GM12878 (cell line): ENCODE results near the gene SEPTIN1. TPM values are rescaled to one million over a fixed set of nuclear protein-coding genes. Genes with fewer than 3 reads are reported as not detected.

Experiments used
- ATF7 ChIP-seq: fragments of 450-650 bp; IDR thresholded peaks from 2 replicates; pipeline ENCODE4 v1.6.1; 2016; ENCODE audit warnings: low read depth, mild to moderate bottlenecking
- BHLHE40 ChIP-seq, 2 experiments: fragments of 450-650 bp in 1 of 2; IDR thresholded peaks; 2 replicates each; pipeline ENCODE4 v1.6.1; 2011 to 2017; ENCODE audit warnings: low read depth in 2 of 2, borderline replicate concordance in 1 of 2, improper control_type of control experiment in 1 of 2, low read length in 1 of 2, mild to moderate bottlenecking in 1 of 2
- CHD4 ChIP-seq: fragments of 200-600 bp; sonication (generic); IDR thresholded peaks from 2 replicates; pipeline ENCODE4 v1.6.1; 2016; ENCODE audit warnings: mild to moderate bottlenecking
- CREM ChIP-seq: IDR thresholded peaks from 2 replicates; pipeline ENCODE4 v1.6.1; 2014; ENCODE audit warnings: antibody characterized with exemption, low read depth
- EP300 ChIP-seq, 2 experiments: fragments of 150-350 bp in 1 of 2; IDR thresholded peaks; 2 replicates each; pipeline ENCODE4 v1.6.1; 2011 to 2012; ENCODE audit warnings: low read depth in 2 of 2, low read length in 2 of 2, borderline replicate concordance in 1 of 2, improper control_type of control experiment in 1 of 2, inconsistent platforms in 1 of 2; ENCODE audit not compliant: control insufficient read depth in 1 of 2
- IKZF1 ChIP-seq: fragments of 450-650 bp; conservative IDR thresholded peaks from 2 replicates; pipeline ENCODE4 v1.6.1; 2017; ENCODE audit warnings: antibody characterized with exemption, mild to moderate bottlenecking
- MTA2 ChIP-seq: fragments of 450-650 bp; IDR thresholded peaks from 2 replicates; pipeline ENCODE4 v1.6.1; 2016; ENCODE audit warnings: low read depth, mild to moderate bottlenecking, moderate library complexity
- NBN ChIP-seq: fragments of 450-650 bp; IDR thresholded peaks from 2 replicates; pipeline ENCODE4 v1.6.1; 2016
- NFYA ChIP-seq: IDR thresholded peaks from 2 replicates; pipeline ENCODE4 v1.6.1; 2011; ENCODE audit warnings: low read depth, mild to moderate bottlenecking, low read length, improper control_type of control experiment, borderline replicate concordance
- NR2C2 ChIP-seq: IDR thresholded peaks from 2 replicates; pipeline ENCODE4 v1.6.1; 2011; ENCODE audit warnings: borderline replicate concordance, low read depth; ENCODE audit not compliant: control insufficient read depth, insufficient read length
- PML ChIP-seq: IDR thresholded peaks from 2 replicates; pipeline ENCODE4 v1.6.1; 2012; ENCODE audit warnings: low read length, inconsistent platforms
- POLR2A ChIP-seq: IDR thresholded peaks from 2 replicates; pipeline ENCODE4 v1.6.1; 2011; ENCODE audit warnings: low read depth, mild to moderate bottlenecking, low read length
- POLR2AphosphoS2 ChIP-seq: IDR thresholded peaks from 2 replicates; pipeline ENCODE4 v1.6.1; 2011; ENCODE audit warnings: low read depth, mild to moderate bottlenecking, low read length, improper control_type of control experiment, moderate library complexity
- POLR2AphosphoS5 ChIP-seq: IDR thresholded peaks from 2 replicates; pipeline ENCODE4 v1.6.1; 2011; ENCODE audit warnings: mild to moderate bottlenecking, low read length, inconsistent platforms
- RB1 ChIP-seq: fragments of 450-650 bp; formaldehyde crosslinking; IDR thresholded peaks from 2 replicates; pipeline ENCODE4 v1.6.1; 2017; ENCODE audit warnings: mild to moderate bottlenecking, borderline replicate concordance
- RELA ChIP-seq: fragments of 450-650 bp; IDR thresholded peaks from 2 replicates; pipeline ENCODE4 v1.8.0; 2014; ENCODE audit warnings: borderline replicate concordance; ENCODE audit not compliant: partially characterized antibody
- RUNX3 ChIP-seq: IDR thresholded peaks from 2 replicates; pipeline ENCODE4 v1.6.1; 2012; ENCODE audit warnings: low read length, inconsistent platforms
- SIN3A ChIP-seq: IDR thresholded peaks from 2 replicates; pipeline ENCODE4 v1.6.1; 2012; ENCODE audit warnings: low read depth, low read length, improper control_type of control experiment
- SMAD5 ChIP-seq: IDR thresholded peaks from 2 replicates; pipeline ENCODE4 v1.6.1; 2016; ENCODE audit warnings: antibody characterized with exemption, low read depth
- SMARCA5 ChIP-seq: fragments of 450-650 bp; IDR thresholded peaks from 2 replicates; pipeline ENCODE4 v1.6.1; 2017; ENCODE audit warnings: mild to moderate bottlenecking
- SP1 ChIP-seq: IDR thresholded peaks from one replicate; pipeline ENCODE4 v1.6.1; 2011; ENCODE audit warnings: low read depth, low read length
- STAT3 ChIP-seq: IDR thresholded peaks from 2 replicates; pipeline ENCODE4 v1.6.1; 2011; ENCODE audit warnings: low read depth, low read length, improper control_type of control experiment
- SUZ12 ChIP-seq: fragments of 200-600 bp; sonication (generic); IDR thresholded peaks from one replicate; pipeline ENCODE4 v1.6.1; 2018; ENCODE audit warnings: antibody characterized with exemption, mild to moderate bottlenecking; ENCODE audit not compliant: unreplicated experiment
- TARDBP ChIP-seq: IDR thresholded peaks from 2 replicates; pipeline ENCODE4 v1.6.1; 2016; ENCODE audit warnings: borderline replicate concordance
- ZBED1 ChIP-seq: IDR thresholded peaks from 2 replicates; pipeline ENCODE4 v1.6.1; 2016; ENCODE audit warnings: borderline replicate concordance
- ZNF24 ChIP-seq: fragments of 450-650 bp; IDR thresholded peaks from 2 replicates; pipeline ENCODE4 v1.6.1; 2017; ENCODE audit warnings: antibody characterized with exemption, mild to moderate bottlenecking
- polyA plus RNA-seq, 11 experiments: library from polyadenylated mRNA; depleted of rRNA in 4 of 11; unstranded in 6 of 11; stranded (reverse) in 5 of 11; fragments of >200 nt; fragmentation: Nextera tagmentation in 4 of 11; fragmentation: Illumina TruSeq in 1 of 11; extraction: Ambion mirVana in 4 of 11; extraction: Trizol in 1 of 11; gene quantifications; 1 replicate in 1 of 11; 2 replicates in 10 of 11; pipeline versions ENCODE4 v1.2.1 to v1.2.3, GENCODE V29; 2011 to 2016; ENCODE audit warnings: inconsistent platforms in 2 of 11, missing spikeins in 2 of 11, low read depth in 1 of 11
- total RNA-seq, 4 experiments: library from RNA; depleted of rRNA in 3 of 4; stranded (reverse); fragments of >200 nt in 3 of 4; fragmentation: Illumina TruSeq in 1 of 4; extraction: Trizol in 1 of 4; gene quantifications; 2 replicates each; pipeline versions ENCODE4 v1.2.1 to v1.2.3, GENCODE V29; 2013 to 2021
- TF ChIP-seq, protein P1 (sequence below): IDR thresholded peaks from 2 replicates; pipeline ENCODE4 v1.6.1; 2011; ENCODE audit warnings: low read depth, mild to moderate bottlenecking, low read length, moderate library complexity, borderline replicate concordance; ENCODE audit errors: extremely low read depth
- TF ChIP-seq, protein P2 (sequence below): fragments of 450-650 bp; conservative IDR thresholded peaks from 2 replicates; pipeline ENCODE4 v1.6.1; 2017; ENCODE audit warnings: mild to moderate bottlenecking, moderate library complexity
- TF ChIP-seq, protein P3 (sequence below): fragments of 450-650 bp; IDR thresholded peaks from 2 replicates; pipeline ENCODE4 v1.6.1; 2016; ENCODE audit warnings: mild to moderate bottlenecking
- TF ChIP-seq, protein P4 (sequence below): IDR thresholded peaks from 2 replicates; pipeline ENCODE4 v1.6.1; 2011; ENCODE audit warnings: mild to moderate bottlenecking, low read depth, low read length, moderate library complexity; ENCODE audit not compliant: insufficient replicate concordance

The SEPTIN1 gene
- total and polyA plus RNA-seq, 10 of the 15 experiments (the other 5 are each of a cell fraction or from before 2014, with no cell fraction given) = 2.8 to 153 (median 94.1) TPM

DNA sequence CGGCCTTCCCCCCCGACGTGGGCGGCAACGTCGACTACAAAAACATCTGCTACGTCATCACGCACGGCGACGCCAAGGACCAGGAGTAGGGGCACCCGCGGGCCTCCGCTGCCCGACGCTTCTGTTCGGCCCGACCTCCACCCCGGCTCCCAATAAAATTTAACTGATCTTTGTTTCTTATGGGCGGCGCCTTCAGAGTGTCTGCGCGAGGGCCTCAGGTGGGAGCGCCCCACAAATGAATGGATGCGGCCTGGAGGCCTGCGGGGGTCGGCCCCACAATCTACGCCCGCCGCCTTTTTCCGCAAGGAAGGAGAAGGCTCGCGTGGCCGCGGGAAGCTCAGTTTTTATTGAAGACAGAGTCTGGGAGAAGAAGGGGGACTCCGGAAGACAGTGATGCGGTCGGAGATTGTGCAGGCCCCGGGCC, 4.5 kb downstream of the SEPTIN1 start (continued):
- TF ChIP-seq EP300 (IDR thresholded peaks at IDR 0.05; ENCODE audit: borderline replicate concordance in 1 of 2, control insufficient read depth in 1 of 2, low read depth in 2 of 2, low read length in 2 of 2) = 0 out of 4 replicates have a peak, but pooled peaks of 1 of the 2 experiments have one; percentile 5
- peak; percentile 37; the same call in 1 of the 2 replicates for TF ChIP-seq POLR2AphosphoS5
- TF ChIP-seq, protein P1, sequence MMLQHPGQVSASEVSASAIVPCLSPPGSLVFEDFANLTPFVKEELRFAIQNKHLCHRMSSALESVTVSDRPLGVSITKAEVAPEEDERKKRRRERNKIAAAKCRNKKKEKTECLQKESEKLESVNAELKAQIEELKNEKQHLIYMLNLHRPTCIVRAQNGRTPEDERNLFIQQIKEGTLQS = no peak
- TF ChIP-seq RB1 = peak; percentile 53; the same call in 1 of the 2 replicates
- peak; percentile 93 for TF ChIP-seq CREM
- TF ChIP-seq CHD4 = no peak
- TF ChIP-seq, protein P2, sequence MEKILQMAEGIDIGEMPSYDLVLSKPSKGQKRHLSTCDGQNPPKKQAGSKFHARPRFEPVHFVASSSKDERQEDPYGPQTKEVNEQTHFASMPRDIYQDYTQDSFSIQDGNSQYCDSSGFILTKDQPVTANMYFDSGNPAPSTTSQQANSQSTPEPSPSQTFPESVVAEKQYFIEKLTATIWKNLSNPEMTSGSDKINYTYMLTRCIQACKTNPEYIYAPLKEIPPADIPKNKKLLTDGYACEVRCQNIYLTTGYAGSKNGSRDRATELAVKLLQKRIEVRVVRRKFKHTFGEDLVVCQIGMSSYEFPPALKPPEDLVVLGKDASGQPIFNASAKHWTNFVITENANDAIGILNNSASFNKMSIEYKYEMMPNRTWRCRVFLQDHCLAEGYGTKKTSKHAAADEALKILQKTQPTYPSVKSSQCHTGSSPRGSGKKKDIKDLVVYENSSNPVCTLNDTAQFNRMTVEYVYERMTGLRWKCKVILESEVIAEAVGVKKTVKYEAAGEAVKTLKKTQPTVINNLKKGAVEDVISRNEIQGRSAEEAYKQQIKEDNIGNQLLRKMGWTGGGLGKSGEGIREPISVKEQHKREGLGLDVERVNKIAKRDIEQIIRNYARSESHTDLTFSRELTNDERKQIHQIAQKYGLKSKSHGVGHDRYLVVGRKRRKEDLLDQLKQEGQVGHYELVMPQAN = peak; percentile 68
- peak; percentile 52 for TF ChIP-seq POLR2A
- TF ChIP-seq, protein P3, sequence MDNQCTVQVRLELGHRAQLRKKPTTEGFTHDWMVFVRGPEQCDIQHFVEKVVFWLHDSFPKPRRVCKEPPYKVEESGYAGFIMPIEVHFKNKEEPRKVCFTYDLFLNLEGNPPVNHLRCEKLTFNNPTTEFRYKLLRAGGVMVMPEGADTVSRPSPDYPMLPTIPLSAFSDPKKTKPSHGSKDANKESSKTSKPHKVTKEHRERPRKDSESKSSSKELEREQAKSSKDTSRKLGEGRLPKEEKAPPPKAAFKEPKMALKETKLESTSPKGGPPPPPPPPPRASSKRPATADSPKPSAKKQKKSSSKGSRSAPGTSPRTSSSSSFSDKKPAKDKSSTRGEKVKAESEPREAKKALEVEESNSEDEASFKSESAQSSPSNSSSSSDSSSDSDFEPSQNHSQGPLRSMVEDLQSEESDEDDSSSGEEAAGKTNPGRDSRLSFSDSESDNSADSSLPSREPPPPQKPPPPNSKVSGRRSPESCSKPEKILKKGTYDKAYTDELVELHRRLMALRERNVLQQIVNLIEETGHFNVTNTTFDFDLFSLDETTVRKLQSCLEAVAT = no peak
- TF ChIP-seq, protein P4, sequence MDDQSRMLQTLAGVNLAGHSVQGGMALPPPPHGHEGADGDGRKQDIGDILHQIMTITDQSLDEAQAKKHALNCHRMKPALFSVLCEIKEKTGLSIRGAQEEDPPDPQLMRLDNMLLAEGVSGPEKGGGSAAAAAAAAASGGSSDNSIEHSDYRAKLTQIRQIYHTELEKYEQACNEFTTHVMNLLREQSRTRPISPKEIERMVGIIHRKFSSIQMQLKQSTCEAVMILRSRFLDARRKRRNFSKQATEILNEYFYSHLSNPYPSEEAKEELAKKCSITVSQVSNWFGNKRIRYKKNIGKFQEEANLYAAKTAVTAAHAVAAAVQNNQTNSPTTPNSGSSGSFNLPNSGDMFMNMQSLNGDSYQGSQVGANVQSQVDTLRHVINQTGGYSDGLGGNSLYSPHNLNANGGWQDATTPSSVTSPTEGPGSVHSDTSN = no peak
- no peak for TF ChIP-seq NFYA
- TF ChIP-seq SUZ12 = no peak
- peak; percentile 73; the same call in 1 of the 2 replicates for TF ChIP-seq POLR2AphosphoS2
- peak; percentile 82 for TF ChIP-seq ATF7
- peak; percentile 30 for TF ChIP-seq RELA
- no peak for TF ChIP-seq ZNF24
- no peak for TF ChIP-seq TARDBP
- no peak for TF ChIP-seq STAT3
- no peak for TF ChIP-seq ZBED1
- no peak for TF ChIP-seq NR2C2
- TF ChIP-seq NBN = peak; percentile 49
- TF ChIP-seq SMAD5 = peak; percentile 21; the same call in 1 of the 2 replicates
- TF ChIP-seq RUNX3 = peak; percentile 64
- peak; percentile 28; the same call in 1 of the 2 replicates for TF ChIP-seq MTA2
- peak; percentile 55 for TF ChIP-seq IKZF1
- TF ChIP-seq SP1 = no peak
- TF ChIP-seq PML = 0 out of 2 replicates have a peak, but pooled peaks have one; percentile 17
- TF ChIP-seq BHLHE40 (IDR thresholded peaks at IDR 0.05; ENCODE audit: borderline replicate concordance in 1 of 2, low read depth in 2 of 2, low read length in 1 of 2) = 0 out of 4 replicates have a peak, but pooled peaks of 1 of the 2 experiments have one; percentile 5
- TF ChIP-seq SIN3A = peak; percentile 37; the same call in 1 of the 2 replicates
- peak; percentile 85 for TF ChIP-seq SMARCA5
